Esophagus mucosa (tissue), 1 donor: Measurements from ENCODE around the gene ABHD8. TPM values are rescaled to one million over a fixed set of nuclear protein-coding genes. Genes with fewer than 3 reads are reported as not detected.
A peak's percentile ranks its signal among the peaks of the same experiment; 100 is the strongest.

Experiments
- ATAC-seq: fragments of 200-7000 bp; cut with Tn5 transposase; one replicate; pipeline ENCODE4 v1.9.1; 2020
- total RNA-seq: library from RNA; stranded (reverse); gene quantifications from one replicate; pipeline ENCODE4 v1.2.4, GENCODE V29; 2023
- donor health status: DM: yes; HTN: yes; CAD: no.

Gene ABHD8
- total RNA-seq, 1 donor from 2014 or later: 2.2 TPM

- no peak for ATAC-seq
These were observed 37.2 kb downstream of the ABHD8 start for GRCh38 chr19:17266026-17266425.

- ATAC-seq: no peak
These were observed 38.6 kb downstream of the ABHD8 start, which contains the start of gene USHBP1 for GRCh38 chr19:17264641-17264979. TSS of gene USHBP1 (minus strand) at chr19:17264745. CDS start at chr19:17264299, 446 bp downstream.

GRCh38 chr19:17263712-17264640 lies 39.2 kb downstream of the ABHD8 start:
- no peak for ATAC-seq

- no peak for ATAC-seq
These were observed 40.7 kb downstream of the ABHD8 start for GRCh38 chr19:17262557-17262956.

- peak; percentile 92 for ATAC-seq
These were observed 42.3 kb downstream of the ABHD8 start for GRCh38 chr19:17260842-17261325.

- ATAC-seq: no peak
These were observed 43.3 kb downstream of the ABHD8 start for GRCh38 chr19:17259934-17260333.

- ATAC-seq: no peak
These were observed 44.0 kb downstream of the ABHD8 start for GRCh38 chr19:17259118-17259780.

GRCh38 chr19:17256130-17256529 lies 47.1 kb downstream of the ABHD8 start:
- no peak for ATAC-seq

- ATAC-seq: peak; percentile 53
These were observed 48.0 kb downstream of the ABHD8 start for GRCh38 chr19:17255150-17255621.

GRCh38 chr19:17254636-17255035 lies 48.6 kb downstream of the ABHD8 start:
- no peak for ATAC-seq

GRCh38 chr19:17249887-17250548 lies 53.2 kb downstream of the ABHD8 start:
- ATAC-seq: peak; percentile 6

- peak; percentile 21 for ATAC-seq
These were observed 55.0 kb downstream of the ABHD8 start for GRCh38 chr19:17248011-17248776.

- peak; percentile 60 for ATAC-seq
These were observed 56.4 kb downstream of the ABHD8 start for GRCh38 chr19:17246681-17247425.

- no peak for ATAC-seq
These were observed 57.7 kb downstream of the ABHD8 start, which contains the start of gene NR2F6 for GRCh38 chr19:17245535-17245984. TSS of gene NR2F6 (minus strand) at chr19:17245919. CDS start at chr19:17245220, 699 bp downstream.

- ATAC-seq: no peak
These were observed 58.3 kb downstream of the ABHD8 start for GRCh38 chr19:17244618-17245534.

- ATAC-seq: no peak
These were observed 59.2 kb downstream of the ABHD8 start for GRCh38 chr19:17243830-17244617.

GRCh38 chr19:17243211-17243829 lies 59.9 kb downstream of the ABHD8 start:
- no peak for ATAC-seq

GRCh38 chr19:17242431-17243208 lies 60.6 kb downstream of the ABHD8 start:
- ATAC-seq: no peak
